Coronary artery (tissue), 2 donors: ENCODE results near the gene KRTAP4-4.
"Not testable (repeated sequence)": the region's sequence is repeated elsewhere in the genome, so short reads cannot be mapped to it uniquely, and the experiment has no call there.

ENCODE experiments used
- DNase-seq: peaks from one replicate; pipeline ENCODE4 v3.0.0-alpha.2; 2017; ENCODE audit warnings: low spot score
- H3K27ac ChIP-seq, 2 donors: fragments of 200-600 bp; sonication (generic); one replicate each; pipeline ENCODE4 v1.5.1; 2016 to 2019
- H3K4me3 ChIP-seq: fragments of 200-600 bp; sonication (generic); 2 replicates; pipeline ENCODE4 v1.5.1; 2016; ENCODE audit warnings: mild to moderate bottlenecking, moderate library complexity
- CTCF ChIP-seq: fragments of 200-600 bp; sonication (generic); IDR thresholded peaks from one replicate; pipeline ENCODE4 v1.5.1; 2019; ENCODE audit warnings: antibody characterized with exemption

KRTAP4-4 gene

GRCh38 chr17:41131979-41132378, 28.6 kb downstream of the KRTAP4-4 start:
- no peak for TF ChIP-seq CTCF
- DNase-seq, result no peak
- Histone ChIP-seq H3K4me3 (no peak overlapping the region), H3K27ac (no peak overlapping the region)

- Histone ChIP-seq H3K4me3 (no peak overlapping the region), H3K27ac (no peak overlapping the region)
- DNase-seq, result no peak
- TF ChIP-seq CTCF, result no peak
Observed at GRCh38 chr17:41127371-41127770, 33.2 kb downstream of the KRTAP4-4 start.

- Histone ChIP-seq H3K27ac (no peak overlapping the region), H3K4me3 (no peak overlapping the region)
- no peak for DNase-seq
- TF ChIP-seq CTCF, result no peak
Observed at GRCh38 chr17:41126412-41126811, 34.1 kb downstream of the KRTAP4-4 start.

- no peak for TF ChIP-seq CTCF
- Histone ChIP-seq H3K27ac (no peak overlapping the region), H3K4me3 (no peak overlapping the region)
- no peak for DNase-seq
Observed at GRCh38 chr17:41125064-41125463, 35.5 kb downstream of the KRTAP4-4 start.

- H3K27ac ChIP-seq, DNase-seq, H3K4me3 ChIP-seq: not testable (repeated sequence)
Observed at GRCh38 chr17:41123991-41124371, 36.6 kb downstream of the KRTAP4-4 start, which contains the start of gene KRTAP4-12. Gene KRTAP4-12 (minus strand): TSS chr17:41124182. CDS start chr17:41124122, 60 bp downstream.

- not testable (repeated sequence) for H3K27ac ChIP-seq, DNase-seq, H3K4me3 ChIP-seq
Observed at GRCh38 chr17:41123292-41123990, 37.1 kb downstream of the KRTAP4-4 start.

GRCh38 chr17:41121742-41122141, 38.8 kb downstream of the KRTAP4-4 start:
- no peak for DNase-seq
- H3K27ac ChIP-seq, result no peak overlapping the region
- no peak overlapping the region for H3K4me3 ChIP-seq
- TF ChIP-seq CTCF, result no peak

- not testable (repeated sequence) for H3K4me3 ChIP-seq, DNase-seq, H3K27ac ChIP-seq
Observed at GRCh38 chr17:41119696-41120690, 40.6 kb downstream of the KRTAP4-4 start.
